T-cell (primary cell): ENCODE measurements around the gene PLEKHA8. TPM values are rescaled to one million over a fixed set of nuclear protein-coding genes. Genes with fewer than 3 reads are reported as not detected.

Source experiments
- ATAC-seq, 4 experiments: fragments of 200-7000 bp in 3 of 4; fragments of 150-1000 bp in 1 of 4; cut with Tn5 transposase; replicated peaks in 1 of 4; 1 replicate in 3 of 4; 2 replicates in 1 of 4; pipeline ENCODE4 v1.10.0; 2021; ENCODE audit warnings: moderate library complexity in 3 of 4, mild to moderate bottlenecking in 2 of 4, moderate number of reproducible peaks in 1 of 4
- CTCF ChIA-PET, 2 donors: fragments of 300-600 bp; sonication (Branson Sonifier 250); formaldehyde crosslinking; loops; one replicate each; lab custom pipeline; 2022; ENCODE audit warnings: antibody characterized with exemption in 2 of 2; lab: Charles Lee
- POLR2A ChIA-PET, 2 donors: fragments of 300-600 bp; sonication (Branson Sonifier 250); formaldehyde crosslinking; loops; one replicate each; lab custom pipeline; 2022; ENCODE audit warnings: antibody characterized with exemption in 2 of 2; lab: Charles Lee
- DNase-seq, 35 experiments: peaks; one replicate each; pipeline versions ENCODE4 v3.0.0 to v3.0.0-alpha.2; 2013 to 2023
- H3K27ac ChIP-seq: one replicate; pipeline ENCODE4 v1.5.1; 2013; ENCODE audit warnings: low read length
- H3K27me3 ChIP-seq, 2 experiments: replicated peaks in 1 of 2; 1 replicate in 1 of 2; 2 replicates in 1 of 2; pipeline versions ENCODE4 v1.6.1 to v1.7.0; 2013; ENCODE audit warnings: low read length in 1 of 2, mixed read lengths in 1 of 2; ENCODE audit not compliant: control insufficient read depth in 2 of 2, insufficient read depth in 2 of 2; ENCODE audit errors: extremely low read depth in 1 of 2
- H3K36me3 ChIP-seq, 2 donors: 1 replicate in 1 of 2; 2 replicates in 1 of 2; pipeline versions ENCODE4 v1.6.1 to v1.7.0; 2013; ENCODE audit warnings: low read length in 1 of 2; ENCODE audit not compliant: control insufficient read depth in 2 of 2, insufficient read depth in 1 of 2; ENCODE audit errors: extremely low read depth in 1 of 2
- H3K4me1 ChIP-seq, 2 experiments: 1 replicate in 1 of 2; 2 replicates in 1 of 2; pipeline versions ENCODE4 v1.6.1 to v1.7.0; 2013; ENCODE audit warnings: low read length in 2 of 2, mixed read lengths in 1 of 2; ENCODE audit not compliant: insufficient read depth in 2 of 2, control insufficient read depth in 1 of 2; ENCODE audit errors: extremely low read depth in 1 of 2
- H3K4me3 ChIP-seq, 2 donors: 1 replicate in 1 of 2; 2 replicates in 1 of 2; pipeline versions ENCODE4 v1.5.1 to v1.7.0; 2013; ENCODE audit warnings: mild to moderate bottlenecking in 2 of 2, low read length in 1 of 2, moderate library complexity in 1 of 2; ENCODE audit not compliant: control insufficient read depth in 1 of 2; ENCODE audit errors: extremely low read depth in 1 of 2
- H3K9me3 ChIP-seq: 2 replicates; pipeline ENCODE4 v1.7.0; 2013
- H3K27ac Mint-ChIP-seq, 2 donors: one replicate each; pipeline ENCODE4 v1.8.0; 2020 to 2021; ENCODE audit warnings: mild to moderate bottlenecking in 2 of 2, mixed read lengths in 2 of 2
- H3K27me3 Mint-ChIP-seq, 2 donors: one replicate each; pipeline ENCODE4 v1.8.0; 2021 to 2022; ENCODE audit warnings: mixed read lengths in 2 of 2
- H3K36me3 Mint-ChIP-seq: one replicate; pipeline ENCODE4 v1.8.0; 2021; ENCODE audit warnings: mixed read lengths
- H3K4me1 Mint-ChIP-seq, 3 donors: one replicate each; pipeline ENCODE4 v1.8.0; 2020 to 2022; ENCODE audit warnings: mixed read lengths in 3 of 3, mild to moderate bottlenecking in 1 of 3
- H3K4me3 Mint-ChIP-seq, 3 donors: one replicate each; pipeline ENCODE4 v1.8.0; 2020 to 2022; ENCODE audit warnings: mild to moderate bottlenecking in 3 of 3, mixed read lengths in 3 of 3, moderate library complexity in 3 of 3
- H3K9me3 Mint-ChIP-seq, 3 donors: one replicate each; pipeline ENCODE4 v1.8.0; 2020 to 2022; ENCODE audit warnings: mixed read lengths in 3 of 3
- WGBS: methylation state at CpG from one replicate; pipeline ENCODE4 v1.1.5; 2013; ENCODE audit warnings: missing lambda C conversion rate; ENCODE audit not compliant: insufficient coverage; 5-methylcytosine and 5-hydroxymethylcytosine counted together
- total RNA-seq, 35 experiments: library from RNA in 6 of 35; stranded (reverse) in 6 of 35; fragments of 120-200 nt in 1 of 35; gene quantifications; one replicate each; pipeline versions ENCODE4 v1.2.1 to v1.2.4 and lab custom pipeline; 2013 to 2026

The PLEKHA8 gene
- total RNA-seq, 5 donors from 2014 or later (not counting 1 experiment from before 2014, with no cell fraction given), result 8.6 to 11.2 (median 9.9) TPM

DNA sequence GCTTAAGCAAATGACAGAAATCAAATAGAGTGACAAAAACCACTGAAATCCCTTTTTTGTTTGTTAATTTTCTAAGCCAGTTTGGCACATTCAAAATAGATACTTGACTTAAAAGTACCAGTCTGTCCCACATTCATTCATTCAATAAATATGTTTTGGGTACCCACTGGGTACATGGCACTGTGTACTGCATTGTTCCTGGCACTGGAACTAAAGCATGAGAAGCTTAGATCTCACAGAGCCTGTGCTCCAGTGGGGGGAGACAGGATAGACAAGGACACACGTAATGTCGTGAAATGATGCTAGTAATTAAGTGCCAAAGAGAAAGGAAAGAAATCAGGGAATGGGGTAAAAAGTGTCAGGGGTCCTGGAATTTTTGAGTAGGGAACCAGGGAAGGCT, 119.6 kb downstream of the PLEKHA8 start:
- Mint-ChIP-seq H3K27me3 (no peaks in the 10 kb centered on the region), H3K4me3 (no peak overlapping the region), H3K36me3 (peaks cover 16% of the 10 kb centered on the region), H3K27ac (no peak overlapping the region), H3K9me3 (no peaks in the 10 kb centered on the region), H3K4me1 (peaks cover 0 to 20% (median 11%) of the 10 kb centered on the region in 3 donors)
- no peak for DNase-seq
- Histone ChIP-seq H3K9me3 (no peaks in the 10 kb centered on the region), H3K27me3 (no peaks in the 10 kb centered on the region), H3K4me3 (no peak overlapping the region), H3K36me3 (peaks cover 0 to 3% of the 10 kb centered on the region in 2 donors), H3K4me1 (peaks cover 0 to 19% of the 10 kb centered on the region in 2 experiments), H3K27ac (no peak overlapping the region)
- 88% methylated on average over 2 of the region's 2 CpGs for WGBS
- ChIA-PET POLR2A (interaction anchor here in 1 of 2 donors (0.5 kb wide), 1 partner anchor 12 kb away, joined by 3 read pairs; no protein-coding TSS in a partner anchor), CTCF (no interaction called here)
- ATAC-seq, result no peak

DNA sequence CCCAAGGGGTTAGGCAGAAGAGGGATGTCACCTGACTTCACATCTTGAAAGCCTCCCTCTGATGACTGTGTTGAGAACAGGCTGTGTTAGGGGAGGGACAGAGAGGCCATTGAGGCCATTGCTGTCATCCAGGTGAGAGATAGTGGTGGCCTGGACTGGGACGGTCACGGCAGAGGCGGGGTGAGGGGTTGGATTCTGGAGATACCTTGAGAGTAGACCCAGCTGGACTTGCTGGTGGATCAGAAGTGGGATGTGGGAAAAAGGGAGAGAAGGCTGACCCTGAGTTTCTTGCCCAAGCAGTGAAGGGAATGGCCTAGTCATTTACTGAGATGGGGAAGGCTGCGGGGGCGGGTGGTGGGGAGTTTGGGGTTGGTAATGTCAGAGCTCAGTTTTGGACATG, 120.2 kb downstream of the PLEKHA8 start:
- Mint-ChIP-seq H3K36me3 (peaks cover 16% of the 10 kb centered on the region), H3K9me3 (no peaks in the 10 kb centered on the region), H3K27ac (peak overlapping the region in 1 of 2 donors; percentile 36), H3K4me3 (peak overlapping the region in 2 of 3 donors; percentile 55 to 65), H3K4me1 (peaks cover 0 to 14% (median 9%) of the 10 kb centered on the region in 3 donors), H3K27me3 (no peaks in the 10 kb centered on the region)
- no peak overlapping the region for H3K27ac ChIP-seq
- ChIA-PET CTCF (interaction anchor here in 1 of 2 donors (0.7 kb wide), 1 partner anchor 557 kb away, joined by 7 read pairs; no protein-coding TSS in a partner anchor), POLR2A (no interaction called here)
- 98% methylated on average over 5 of the region's 5 CpGs for WGBS
- H3K36me3 ChIP-seq, result peaks cover 0 to 3% of the 10 kb centered on the region in 2 donors
- no peak for DNase-seq
- H3K4me1 ChIP-seq, result peaks cover 0 to 19% of the 10 kb centered on the region in 2 experiments
- H3K9me3 ChIP-seq, result no peaks in the 10 kb centered on the region
- no peaks in the 10 kb centered on the region for H3K27me3 ChIP-seq
- H3K4me3 ChIP-seq, result no peak overlapping the region
- ATAC-seq, result no peak

DNA sequence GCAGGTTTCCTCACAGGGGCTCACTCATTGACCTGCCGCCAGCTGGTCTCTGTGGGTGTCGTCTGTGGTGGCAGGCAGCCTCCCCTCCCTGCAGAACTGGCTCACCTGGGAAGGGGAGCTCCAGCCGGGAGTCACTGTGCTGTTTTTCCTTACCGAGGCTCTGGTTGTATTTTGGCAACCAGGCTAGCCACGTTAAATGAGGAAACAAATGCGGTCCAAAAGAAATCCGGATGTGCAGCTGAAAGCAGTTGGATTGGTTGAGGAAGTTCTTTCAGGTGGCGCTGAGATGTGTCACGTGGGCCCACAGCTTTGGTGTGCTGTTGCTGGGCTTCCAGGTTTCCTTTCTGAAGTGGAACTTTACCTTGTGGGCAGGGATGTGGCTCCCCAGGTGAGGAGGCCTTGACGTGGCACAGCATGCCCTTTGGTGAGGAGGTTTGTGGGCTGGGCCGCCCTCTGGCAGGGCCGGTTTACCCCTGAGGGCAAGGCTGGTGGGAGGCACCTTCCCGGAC, 120.8 kb downstream of the PLEKHA8 start:
- no peaks in the 10 kb centered on the region for H3K27me3 ChIP-seq
- no peaks in the 10 kb centered on the region for H3K9me3 ChIP-seq
- DNase-seq, result peak in 32 of 35 experiments; percentile 14 to 70 (median 38)
- Mint-ChIP-seq H3K9me3 (no peaks in the 10 kb centered on the region), H3K4me1 (peaks cover 0 to 8% (median 6%) of the 10 kb centered on the region in 3 donors), H3K4me3 (peak overlapping the region in 2 of 3 donors; percentile 55 to 65), H3K27me3 (no peaks in the 10 kb centered on the region), H3K27ac (peak overlapping the region in 1 of 2 donors; percentile 36), H3K36me3 (peaks cover 16% of the 10 kb centered on the region)
- peak overlapping the region; percentile 16 to 19 for H3K4me3 ChIP-seq
- peaks cover 0 to 19% of the 10 kb centered on the region in 2 experiments for H3K4me1 ChIP-seq
- 15% methylated on average over 12 of the region's 13 CpGs for WGBS
- POLR2A ChIA-PET, result no interaction called here
- no peak overlapping the region for H3K27ac ChIP-seq
- peak; percentile 74 to 92 (median 82) for ATAC-seq
- H3K36me3 ChIP-seq, result peaks cover 0 to 3% of the 10 kb centered on the region in 2 donors
- CTCF ChIA-PET, result no interaction called here

DNA sequence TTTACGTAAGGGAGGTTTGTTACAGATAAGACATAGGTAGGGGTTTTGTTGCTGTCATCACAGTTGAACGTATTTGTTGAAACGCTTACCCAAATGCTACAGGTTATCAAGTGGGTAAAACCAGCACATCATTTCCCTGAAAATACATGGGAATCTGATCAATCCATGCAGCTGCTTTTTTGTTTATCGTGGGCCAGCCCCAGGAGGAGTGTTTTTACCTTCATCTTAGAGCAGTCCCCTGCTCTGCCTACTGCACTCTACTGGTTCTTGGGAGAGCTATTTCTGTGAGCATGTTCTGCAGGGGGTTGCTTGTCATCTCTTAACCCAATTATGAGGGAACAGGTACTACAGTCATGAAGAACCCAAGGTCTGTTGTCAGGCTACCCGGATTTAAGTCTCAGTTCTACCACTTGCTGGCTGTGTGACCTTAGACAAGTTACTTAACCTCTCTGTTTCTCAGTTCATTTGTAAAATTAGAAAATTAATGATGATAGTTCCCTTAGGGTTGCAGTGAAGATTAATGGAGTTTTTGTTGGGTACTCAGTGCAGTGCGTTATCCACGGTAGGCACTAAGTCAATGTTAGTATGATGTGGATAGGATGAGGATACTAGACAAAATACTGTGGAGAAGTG, 121.5 kb downstream of the PLEKHA8 start:
- Mint-ChIP-seq H3K27ac (no peak overlapping the region), H3K27me3 (no peaks in the 10 kb centered on the region), H3K9me3 (no peaks in the 10 kb centered on the region), H3K4me3 (no peak overlapping the region), H3K4me1 (peaks cover 0 to 2% (median 0%) of the 10 kb centered on the region in 3 donors), H3K36me3 (peaks cover 16% of the 10 kb centered on the region)
- Histone ChIP-seq H3K36me3 (peaks cover 0 to 3% of the 10 kb centered on the region in 2 donors), H3K4me3 (no peak overlapping the region), H3K9me3 (no peaks in the 10 kb centered on the region), H3K27ac (no peak overlapping the region), H3K4me1 (peaks cover 0 to 19% of the 10 kb centered on the region in 2 experiments), H3K27me3 (no peaks in the 10 kb centered on the region)
- ChIA-PET CTCF (no interaction called here), POLR2A (no interaction called here)
- ATAC-seq (no peak), DNase-seq (no peak)
- WGBS, result 100% methylated on average over 2 of the region's 7 CpGs

DNA sequence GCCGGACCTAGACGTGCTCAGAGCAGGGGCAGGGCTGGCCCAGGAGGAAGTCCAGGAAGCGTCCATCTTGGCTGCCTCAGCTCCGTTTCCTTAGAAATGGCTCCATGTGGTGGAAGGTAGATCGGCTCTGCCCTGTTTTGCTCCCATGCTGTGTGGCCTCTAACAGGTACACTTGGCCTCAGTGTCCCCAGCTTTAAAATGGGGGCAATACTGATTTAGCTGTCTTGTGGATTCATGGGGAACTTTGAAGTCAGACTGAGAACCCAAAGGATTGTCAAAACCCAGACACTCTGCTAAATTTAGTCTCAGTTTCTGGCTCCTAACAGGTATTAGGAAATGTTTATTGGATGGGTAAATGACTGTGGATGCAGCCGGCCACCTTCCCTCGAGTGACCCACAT, 122.5 kb downstream of the PLEKHA8 start:
- Histone ChIP-seq H3K27ac (no peak overlapping the region), H3K4me1 (peaks cover 0 to 19% of the 10 kb centered on the region in 2 experiments), H3K36me3 (peaks cover 0 to 3% of the 10 kb centered on the region in 2 donors), H3K4me3 (no peak overlapping the region), H3K27me3 (no peaks in the 10 kb centered on the region), H3K9me3 (no peaks in the 10 kb centered on the region)
- DNase-seq, result no peak
- POLR2A ChIA-PET, result no interaction called here
- no peak overlapping the region for H3K27ac Mint-ChIP-seq
- peaks cover 16% of the 10 kb centered on the region for H3K36me3 Mint-ChIP-seq
- no peak overlapping the region for H3K4me3 Mint-ChIP-seq
- no peak for ATAC-seq
- H3K4me1 Mint-ChIP-seq, result peaks cover 3 to 7% (median 5%) of the 10 kb centered on the region in 3 donors
- WGBS, result 97% methylated on average over 5 of the region's 7 CpGs
- no peaks in the 10 kb centered on the region for H3K9me3 Mint-ChIP-seq
- H3K27me3 Mint-ChIP-seq, result no peaks in the 10 kb centered on the region
- CTCF ChIA-PET, result no interaction called here

DNA sequence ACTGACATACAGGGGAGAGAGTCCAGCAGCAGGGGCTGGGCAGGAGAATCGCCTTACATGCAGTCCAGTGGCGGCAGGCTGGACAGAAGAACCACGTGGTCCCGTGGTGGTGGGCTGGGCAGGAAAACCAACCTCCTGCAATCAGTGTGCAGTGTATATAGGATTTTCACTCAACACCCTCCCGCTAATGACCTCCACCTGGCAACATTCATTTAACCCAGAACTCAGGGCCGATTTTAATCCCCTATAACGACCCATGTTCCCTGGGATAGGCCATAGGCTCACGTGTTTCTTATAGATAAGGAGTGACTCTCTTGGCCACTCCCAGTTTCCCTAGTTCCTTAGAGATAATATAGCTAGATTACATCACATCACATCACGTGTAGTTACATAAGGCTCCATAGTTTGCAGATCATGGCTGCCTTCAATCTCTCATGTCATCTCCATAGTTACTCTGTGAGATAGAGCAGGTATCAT, 125.9 kb downstream of the PLEKHA8 start:
- no peak overlapping the region for H3K4me3 Mint-ChIP-seq
- ATAC-seq, result no peak
- H3K27me3 Mint-ChIP-seq, result no peaks in the 10 kb centered on the region
- H3K4me1 Mint-ChIP-seq, result peaks cover 24 to 30% (median 25%) of the 10 kb centered on the region in 3 donors
- no peak overlapping the region for H3K27ac ChIP-seq
- no peaks in the 10 kb centered on the region for H3K9me3 ChIP-seq
- H3K27ac Mint-ChIP-seq, result no peak overlapping the region
- no peaks in the 10 kb centered on the region for H3K9me3 Mint-ChIP-seq
- H3K36me3 ChIP-seq, result peaks cover 0 to 3% of the 10 kb centered on the region in 2 donors
- no CpG with 5 or more reads among the region's 9 CpGs for WGBS
- ChIA-PET CTCF (no interaction called here), POLR2A (no interaction called here)
- peaks cover 19 to 24% of the 10 kb centered on the region in 2 experiments for H3K4me1 ChIP-seq
- H3K4me3 ChIP-seq, result no peak overlapping the region
- H3K27me3 ChIP-seq, result no peaks in the 10 kb centered on the region
- no peak for DNase-seq
- H3K36me3 Mint-ChIP-seq, result peaks cover 16% of the 10 kb centered on the region
